ENCODE data around the gene STK11IP.

DNA sequence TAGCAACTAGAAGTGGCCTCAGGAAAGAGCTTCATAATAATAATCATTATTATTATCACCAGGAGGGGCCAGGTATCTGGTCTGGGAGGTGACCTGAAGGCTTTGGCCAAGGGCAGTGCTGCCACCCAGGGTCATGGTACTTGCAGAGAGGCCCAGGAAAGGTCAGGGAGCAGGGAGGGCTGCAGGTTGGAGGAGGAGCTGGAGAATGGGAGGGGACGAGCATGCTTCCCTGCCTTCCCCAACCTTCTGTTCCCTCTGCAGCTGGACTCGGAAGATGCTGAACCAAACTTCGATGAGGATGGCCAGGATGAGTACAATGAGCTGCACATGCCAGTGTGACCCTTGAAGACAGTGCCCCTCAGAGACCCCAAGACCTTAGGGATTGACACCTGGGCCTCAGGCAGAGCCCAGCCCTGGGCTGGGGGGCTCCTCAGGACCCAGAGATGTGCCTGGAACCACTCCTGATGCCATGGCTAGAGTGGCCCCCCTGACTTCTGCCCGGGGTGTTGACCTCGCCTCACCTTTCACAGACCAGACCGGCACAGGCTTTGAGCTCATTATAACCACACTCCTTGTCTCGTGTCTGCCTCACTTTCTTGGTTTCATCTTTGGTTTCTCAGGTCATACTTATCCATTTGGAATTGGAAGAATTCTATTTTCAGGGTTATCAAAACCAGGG is 43.9 kb downstream of the STK11IP start:
- TF ChIP-seq NFRKB (IDR thresholded peaks at IDR 0.05) = no peak
- no peak for TF ChIP-seq BHLHE40 (IDR thresholded peaks at IDR 0.05; ENCODE audit: borderline replicate concordance)
- TF ChIP-seq SP1 (IDR thresholded peaks at IDR 0.05) = no peak
